Measurements from ENCODE around the gene SPATA2L.

Gene SPATA2L, protein sequence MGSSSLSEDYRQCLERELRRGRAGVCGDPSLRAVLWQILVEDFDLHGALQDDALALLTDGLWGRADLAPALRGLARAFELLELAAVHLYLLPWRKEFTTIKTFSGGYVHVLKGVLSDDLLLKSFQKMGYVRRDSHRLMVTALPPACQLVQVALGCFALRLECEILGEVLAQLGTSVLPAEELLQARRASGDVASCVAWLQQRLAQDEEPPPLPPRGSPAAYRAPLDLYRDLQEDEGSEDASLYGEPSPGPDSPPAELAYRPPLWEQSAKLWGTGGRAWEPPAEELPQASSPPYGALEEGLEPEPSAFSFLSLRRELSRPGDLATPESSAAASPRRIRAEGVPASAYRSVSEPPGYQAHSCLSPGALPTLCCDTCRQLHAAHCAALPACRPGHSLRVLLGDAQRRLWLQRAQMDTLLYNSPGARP

DNA sequence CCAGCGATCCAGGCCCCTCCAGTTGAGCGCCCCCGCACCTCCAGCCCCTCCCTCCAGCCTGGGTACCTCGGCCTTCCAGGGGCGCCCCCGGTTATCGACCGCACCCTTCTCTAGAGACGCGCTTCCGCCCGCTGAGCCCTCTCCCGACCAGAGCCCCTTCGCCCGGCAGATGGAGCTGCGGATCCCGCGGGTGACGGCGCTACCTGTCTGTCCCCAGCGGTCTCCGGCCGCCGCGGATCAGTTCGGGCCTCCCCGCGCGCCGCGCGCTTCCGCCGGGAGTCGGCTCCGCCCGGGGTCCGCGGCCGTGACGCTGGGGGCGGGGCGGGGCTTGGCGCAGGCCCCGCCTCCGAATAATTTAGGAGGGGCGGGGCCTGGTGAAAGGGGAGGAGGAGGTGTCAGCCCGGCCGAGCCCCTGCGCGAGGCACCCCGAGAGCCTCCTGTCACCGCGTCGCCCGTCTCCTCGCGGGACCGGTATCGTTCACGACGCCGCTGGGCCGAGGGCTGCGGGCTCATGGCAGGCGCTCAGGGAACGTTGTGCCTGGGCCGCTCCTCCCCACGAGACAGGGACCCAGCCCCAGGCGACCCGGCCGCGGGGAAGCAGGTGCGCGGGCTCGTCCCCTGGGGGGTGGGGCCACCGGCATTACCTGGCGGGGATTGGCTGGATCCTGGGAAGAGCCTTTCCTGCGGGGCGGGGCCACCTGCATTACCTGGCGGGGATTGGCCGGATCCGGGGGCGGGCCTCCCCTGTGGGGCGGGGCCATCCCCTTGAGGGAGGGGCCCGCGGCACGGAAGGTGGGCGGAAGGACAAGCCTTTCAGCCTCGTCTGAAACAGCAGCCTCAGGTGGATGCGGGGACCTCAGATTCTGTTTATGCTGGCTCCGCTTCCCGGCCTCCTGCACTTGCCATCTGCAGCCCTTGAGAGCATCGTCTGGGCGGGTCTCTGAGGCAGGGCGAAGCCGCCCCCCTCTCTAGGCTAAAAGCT, at the start of gene SPATA2L:
SPATA2L (minus strand) TSS at position 281 of the 982 bp plus-strand sequence. CDS start 473 bp downstream, outside the sequence.
- DNase-seq, result peak; percentile 97

DNA sequence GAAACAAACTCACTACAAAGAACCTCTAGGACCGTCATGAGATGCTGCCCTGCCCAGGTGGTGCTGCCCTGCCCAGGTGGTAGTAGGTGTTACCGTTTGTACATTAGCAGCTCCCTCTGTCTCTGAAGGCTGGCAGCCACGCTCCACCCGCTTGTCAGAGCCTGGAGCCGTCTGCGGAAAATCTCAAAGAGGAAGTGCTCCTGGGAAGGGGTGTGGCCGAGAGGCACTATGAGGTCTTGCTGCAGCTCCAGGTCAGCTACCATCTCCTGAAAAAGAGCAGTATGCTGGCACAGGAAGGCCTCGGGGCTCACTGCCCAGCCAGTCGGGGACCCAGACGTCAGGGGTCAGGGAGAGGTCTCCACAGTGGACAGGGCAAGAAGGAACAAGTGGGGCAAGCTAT, 48.1 kb upstream of the SPATA2L start:
- DNase-seq, result no peak

DNA sequence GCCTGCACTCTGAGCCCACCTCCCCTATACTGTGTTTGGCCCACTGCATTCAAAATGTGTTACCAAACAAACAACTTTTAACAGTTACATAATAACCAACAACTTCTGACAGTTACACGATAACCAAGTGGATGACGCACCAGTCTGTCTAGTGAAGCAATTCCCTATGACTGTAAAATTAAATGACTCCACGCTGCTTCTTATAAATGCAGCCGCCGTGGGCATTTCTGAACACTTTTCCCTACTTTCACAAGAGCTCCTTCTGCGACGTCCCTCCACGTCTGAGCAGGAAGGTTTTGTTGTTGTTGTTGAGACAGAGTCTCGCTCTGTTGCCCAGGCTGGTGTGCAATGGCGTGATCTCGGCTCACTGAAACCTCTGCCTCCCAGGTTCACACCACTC, 47.4 kb upstream of the SPATA2L start:
- no peak for DNase-seq

DNA sequence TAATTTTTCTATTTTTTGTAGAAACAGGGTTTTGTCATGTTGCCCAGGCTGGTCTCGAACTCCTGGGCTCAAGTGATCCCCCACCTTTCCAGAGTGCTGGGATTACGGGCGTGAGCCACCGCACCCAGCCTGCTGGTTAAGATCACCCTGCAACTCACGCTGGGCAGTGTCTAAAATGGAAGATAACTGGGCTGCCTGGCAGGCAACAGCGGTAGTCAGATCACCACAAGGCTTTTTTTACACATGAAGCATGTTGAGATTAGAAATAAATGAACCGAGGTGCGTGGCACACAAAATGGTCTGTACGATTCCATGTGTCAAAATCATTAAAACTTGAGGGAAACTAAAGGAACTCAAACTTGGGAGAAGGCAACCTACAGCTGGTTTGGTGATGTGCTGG, 46.6 kb upstream of the SPATA2L start:
- no peak for DNase-seq

DNA sequence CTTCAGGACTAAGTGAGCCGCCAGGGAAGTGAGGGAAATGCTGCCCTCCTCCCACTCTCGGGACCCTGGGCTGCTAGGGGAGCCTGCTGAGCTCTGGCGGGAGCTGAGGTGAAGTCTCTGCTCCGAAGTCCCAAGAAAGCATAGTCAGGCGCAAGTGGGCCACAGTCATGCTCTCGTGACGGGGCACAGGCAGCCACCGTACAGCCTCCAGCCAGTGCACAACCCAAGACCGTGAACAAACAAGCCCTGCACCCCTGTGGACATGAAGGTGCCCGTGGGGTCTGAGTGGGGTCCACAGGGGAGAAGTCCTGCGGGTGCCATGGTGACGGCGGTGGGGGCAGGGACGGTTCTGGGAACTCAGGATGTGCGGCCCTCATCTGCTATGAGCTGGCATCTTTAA, 44.5 kb upstream of the SPATA2L start:
- no peak for DNase-seq

DNA sequence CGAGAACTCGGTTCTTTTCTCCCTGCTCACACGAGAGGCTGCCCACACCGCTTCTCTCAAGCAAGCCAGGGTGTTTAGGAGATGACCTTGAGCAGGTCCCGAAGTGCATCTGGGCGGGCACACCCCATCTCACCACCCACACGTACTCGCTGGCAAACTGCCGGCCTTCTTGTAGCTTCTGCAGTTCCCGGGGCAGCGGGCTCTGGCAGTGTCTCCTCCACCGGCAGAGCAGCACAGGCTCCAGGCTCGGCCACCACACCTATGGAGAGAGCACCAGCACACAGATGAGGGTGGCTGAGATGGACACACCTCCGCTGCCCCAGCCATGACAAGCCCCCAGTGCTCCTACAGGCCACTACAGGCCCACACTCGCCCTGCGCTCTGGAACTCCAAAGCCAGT, 43.3 kb upstream of the SPATA2L start:
- DNase-seq, result no peak

DNA sequence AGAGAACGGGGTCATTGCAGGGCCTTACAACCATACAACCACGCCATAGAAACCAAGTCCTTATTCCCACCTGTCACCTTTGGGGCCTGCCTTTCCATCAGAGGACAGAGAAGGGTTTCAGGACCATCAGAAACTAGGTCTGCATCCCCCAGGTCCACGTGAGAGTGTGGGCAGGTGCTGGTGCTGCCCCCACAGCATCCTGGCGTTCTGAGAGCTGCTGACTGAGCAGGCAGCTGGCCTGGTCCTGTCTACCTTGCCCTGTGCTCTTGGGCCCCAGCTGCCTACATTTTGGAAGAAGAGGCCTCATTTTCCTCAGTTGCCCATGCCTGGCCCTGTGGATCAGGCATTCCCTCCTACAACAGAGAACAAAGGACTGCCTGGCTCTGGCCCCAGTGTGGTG, 41.4 kb upstream of the SPATA2L start:
- no peak for DNase-seq

DNA sequence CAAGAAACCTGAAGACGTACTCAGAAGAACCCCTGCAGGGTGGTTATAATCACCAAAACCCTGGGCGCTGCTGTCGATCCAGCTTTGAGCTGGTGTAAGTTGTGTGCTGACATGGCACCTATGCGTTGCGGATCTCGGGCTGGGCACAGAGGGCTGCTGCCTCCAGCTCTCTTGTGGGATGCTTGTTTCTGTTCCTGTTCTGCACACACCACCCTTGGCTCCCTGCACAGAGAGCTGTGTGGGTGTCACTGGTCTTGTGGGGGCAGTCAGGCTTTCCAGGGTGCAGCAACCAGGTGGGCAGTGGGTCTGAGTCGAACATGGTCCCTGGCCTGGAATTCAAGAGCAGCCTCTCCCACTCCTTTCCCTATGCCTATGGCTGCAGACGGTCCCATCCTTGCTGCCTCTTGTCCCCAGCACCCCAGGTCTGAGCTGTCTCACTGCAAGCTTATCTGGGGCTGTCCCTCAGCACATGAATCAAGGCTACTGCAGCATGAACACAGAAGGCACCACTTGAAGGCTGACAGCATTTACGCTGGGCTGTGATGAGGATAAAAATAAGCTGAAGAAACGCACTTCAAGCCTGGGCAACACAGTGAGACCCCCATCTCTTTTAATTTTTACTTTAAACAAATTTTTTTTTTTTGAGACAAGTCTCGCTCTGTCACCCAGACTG, 40.0 kb upstream of the SPATA2L start:
- DNase-seq, result no peak

DNA sequence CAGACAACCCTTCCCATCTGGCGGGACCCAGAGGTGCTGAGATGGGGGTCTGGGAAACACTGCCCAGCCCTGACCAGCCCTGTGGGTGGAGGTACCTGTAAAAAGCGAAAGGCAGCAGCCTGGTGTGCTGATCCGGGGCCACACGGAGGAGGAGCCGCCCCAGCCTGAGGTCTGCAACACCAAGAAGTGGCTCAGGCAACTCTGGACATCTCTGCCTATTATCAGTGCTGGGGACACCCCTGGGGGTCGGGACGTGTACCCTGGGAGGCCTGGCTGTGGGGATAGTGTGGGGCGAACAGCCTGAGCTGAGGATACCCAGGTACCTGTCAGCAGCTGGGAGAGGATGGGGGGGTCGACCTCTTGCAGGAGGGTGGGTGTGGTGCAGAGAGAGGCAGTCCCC, 37.9 kb upstream of the SPATA2L start:
- no peak for DNase-seq

DNA sequence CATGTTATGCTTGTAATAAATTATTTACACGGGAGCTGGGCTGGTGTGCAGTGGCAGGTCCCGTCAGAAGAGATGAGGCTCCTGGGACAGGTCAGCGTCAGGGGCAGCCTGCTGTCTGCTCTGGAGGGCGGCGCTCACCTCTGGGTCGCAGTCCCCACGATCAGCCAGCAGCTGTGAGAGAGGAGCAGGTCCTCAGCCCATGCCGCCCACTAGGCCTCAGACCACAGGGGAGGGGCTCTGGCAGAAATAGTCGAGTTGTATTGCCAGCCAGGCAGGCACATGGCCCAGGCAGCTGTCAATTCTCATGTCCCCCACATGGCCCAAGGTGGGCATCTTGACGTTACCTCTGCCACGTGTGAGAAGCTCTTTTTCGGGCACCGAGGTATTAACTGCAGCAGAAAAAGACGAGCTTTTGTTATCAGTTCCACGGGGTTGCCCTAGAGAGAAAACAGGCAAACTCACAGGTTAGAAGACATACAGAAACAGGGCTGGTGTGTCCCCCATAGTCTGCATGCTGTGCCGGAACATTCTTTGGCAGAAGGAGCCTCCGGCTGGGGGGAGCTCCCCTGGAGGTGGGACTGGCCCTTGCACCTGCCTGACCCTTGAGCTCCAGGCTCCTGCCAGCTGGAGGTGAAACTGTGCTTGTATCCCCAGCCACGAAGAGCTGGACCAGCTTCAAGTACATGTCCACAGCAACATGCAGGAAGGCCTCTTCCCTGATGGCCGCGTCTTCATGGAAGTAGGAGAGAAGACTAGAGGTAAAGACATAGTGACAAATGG, 37.2 kb upstream of the SPATA2L start:
- DNase-seq, result no peak

DNA sequence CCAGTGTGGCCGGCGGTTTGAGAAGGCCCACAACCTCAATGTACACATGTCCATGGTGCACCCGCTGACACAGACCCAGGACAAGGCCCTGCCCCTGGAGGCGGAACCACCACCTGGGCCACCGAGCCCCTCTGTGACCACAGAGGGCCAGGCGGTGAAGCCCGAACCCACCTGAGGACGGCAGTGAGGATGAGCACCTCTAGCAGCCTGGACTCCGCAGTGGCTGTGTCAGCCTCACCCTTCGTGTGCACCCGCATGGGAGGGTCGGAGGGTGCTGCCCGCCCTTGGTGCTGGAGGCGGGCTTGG, 36.5 kb upstream of the SPATA2L start:
- no peak for DNase-seq

DNA sequence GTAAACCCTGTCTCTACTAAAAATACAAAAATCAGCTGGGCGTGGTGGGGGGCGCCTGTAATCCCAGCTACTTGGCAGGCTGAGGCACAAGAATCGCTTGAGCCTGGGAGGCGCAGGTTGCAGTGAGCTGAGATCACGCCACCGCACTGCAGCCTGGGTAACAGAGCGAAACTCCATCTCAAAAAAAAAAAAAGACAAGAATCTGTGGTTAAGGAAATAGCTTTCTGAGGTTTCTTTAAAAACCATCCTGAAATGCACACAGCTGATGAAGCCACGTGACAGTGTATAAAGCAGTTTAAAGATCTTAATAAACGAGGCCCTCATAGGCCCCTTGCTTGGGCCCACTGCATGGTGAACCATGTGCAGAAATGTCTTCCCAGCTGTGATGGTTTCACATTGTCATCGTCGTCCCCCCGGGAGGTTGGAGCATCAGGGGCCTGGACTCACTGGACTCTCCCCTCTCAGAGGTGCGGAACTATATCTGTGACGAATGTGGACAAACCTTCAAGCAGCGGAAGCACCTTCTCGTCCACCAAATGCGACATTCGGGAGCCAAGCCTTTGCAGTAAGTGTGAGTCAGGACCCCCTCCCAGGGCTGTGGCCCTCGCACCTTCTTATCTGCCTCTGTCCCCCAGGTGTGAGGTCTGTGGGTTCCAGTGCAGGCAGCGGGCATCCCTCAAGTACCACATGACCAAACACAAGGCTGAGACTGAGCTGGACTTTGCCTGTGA, 36.0 kb upstream of the SPATA2L start:
- DNase-seq, result peak; percentile 42

DNA sequence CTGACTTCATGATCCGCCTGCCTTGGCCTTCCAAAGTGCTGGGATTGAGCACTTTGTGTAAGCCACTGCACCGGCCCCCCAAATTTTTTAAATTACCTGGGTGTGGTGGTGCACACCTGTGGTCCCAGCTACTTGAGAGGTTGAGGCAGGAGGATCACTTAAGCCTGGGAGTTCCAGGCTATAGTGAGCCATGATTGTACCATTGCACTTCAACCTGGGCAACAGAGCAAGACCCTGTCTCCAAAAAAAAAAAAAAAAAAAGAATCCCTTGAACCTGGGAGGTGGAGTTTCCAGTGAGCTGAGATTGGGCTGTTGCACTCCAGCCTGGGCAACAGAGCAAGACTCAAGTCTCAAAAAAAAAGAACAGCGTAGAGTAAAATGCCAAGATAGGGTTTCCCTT, 35.0 kb upstream of the SPATA2L start:
- no peak for DNase-seq

DNA sequence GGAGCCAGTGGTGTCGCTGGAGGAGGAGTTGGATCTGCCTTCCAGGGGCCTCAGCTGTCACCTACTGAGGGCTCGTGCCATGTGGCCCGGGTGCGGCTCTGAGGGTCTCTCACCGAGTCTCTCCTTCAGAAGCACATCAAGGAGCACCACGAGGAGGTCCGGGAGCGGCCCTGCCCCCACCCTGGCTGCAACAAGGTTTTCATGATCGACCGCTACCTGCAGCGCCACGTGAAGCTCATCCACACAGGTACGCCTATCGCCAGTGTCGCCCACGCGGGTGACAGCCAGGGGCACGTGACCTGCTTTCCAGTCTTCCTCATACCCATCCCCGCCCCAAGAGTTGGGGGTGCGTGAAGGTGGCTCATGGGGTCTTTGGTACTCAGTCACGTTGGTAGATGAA, 32.3 kb upstream of the SPATA2L start:
- no peak for DNase-seq

DNA sequence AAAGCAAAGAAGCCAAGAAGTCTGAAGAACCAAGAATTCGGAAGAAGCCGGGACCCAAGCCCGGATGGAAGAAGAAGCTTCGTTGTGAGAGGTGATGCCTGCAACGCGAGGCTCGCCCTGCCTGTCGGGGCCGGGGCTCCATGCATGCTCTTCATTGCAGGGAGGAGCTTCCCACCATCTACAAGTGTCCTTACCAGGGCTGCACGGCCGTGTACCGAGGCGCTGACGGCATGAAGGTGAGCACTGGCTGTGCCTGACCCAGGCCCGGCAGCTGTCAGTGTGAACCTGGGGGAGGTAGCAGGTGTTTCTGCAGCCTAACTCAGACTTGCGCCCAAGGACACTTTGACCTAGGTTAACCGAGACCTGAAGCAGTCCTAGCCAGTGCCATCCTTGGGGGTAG, 31.8 kb upstream of the SPATA2L start:
- DNase-seq, result no peak

DNA sequence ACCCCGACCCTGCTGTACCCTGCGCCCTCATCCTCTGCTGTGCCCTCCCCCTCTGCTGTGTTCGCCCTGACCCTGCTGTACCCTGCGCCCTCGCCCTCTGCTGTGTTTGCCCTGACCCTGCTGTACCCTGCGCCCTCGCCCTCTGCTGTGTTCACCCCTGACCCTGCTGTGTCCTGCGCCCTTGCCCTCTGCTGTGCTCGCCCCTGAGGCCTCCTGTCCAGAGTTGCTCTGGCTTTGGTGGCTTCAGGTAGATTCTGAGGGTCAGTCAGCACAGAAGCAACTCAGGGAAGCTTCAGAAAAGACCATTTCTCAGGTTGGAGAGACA, 31.4 kb upstream of the SPATA2L start:
- DNase-seq, result no peak

DNA sequence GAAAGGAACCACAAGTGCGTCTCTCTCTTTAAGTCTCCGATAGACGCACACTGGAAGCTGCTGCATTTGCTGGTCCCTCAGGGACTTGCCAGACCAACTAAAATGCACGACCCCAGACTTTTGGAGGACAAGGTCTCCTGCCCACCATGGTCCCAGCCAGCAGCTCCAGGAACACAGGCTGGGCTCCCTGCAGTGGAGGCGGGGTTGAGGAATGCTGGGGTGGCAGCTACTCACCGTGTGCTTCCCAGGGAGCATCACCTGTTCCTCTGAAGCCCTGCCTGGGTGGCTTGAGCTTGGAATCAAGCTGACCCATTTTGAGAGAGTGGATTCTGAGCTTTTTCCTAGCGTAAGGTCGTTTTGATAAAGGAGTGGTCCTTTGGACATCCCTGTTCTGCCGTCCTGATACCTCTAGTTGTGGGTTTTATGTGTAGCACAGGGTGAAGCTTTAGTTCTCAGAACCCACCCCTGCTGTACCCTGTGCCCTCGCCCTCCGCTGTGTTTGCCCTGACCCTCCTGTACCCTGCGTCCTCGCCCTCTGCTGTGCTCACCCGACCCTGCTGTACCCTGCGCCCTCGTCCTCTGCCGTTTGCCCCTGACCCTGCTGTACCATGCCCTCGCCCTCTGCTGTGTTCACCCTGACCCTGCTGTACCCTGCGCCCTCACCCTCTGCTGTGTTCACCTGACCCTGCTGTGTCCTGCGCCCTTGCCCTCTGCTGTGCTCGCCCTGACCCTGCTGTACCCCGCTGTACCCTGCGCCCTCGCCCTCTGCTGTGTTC, 30.8 kb upstream of the SPATA2L start:
- DNase-seq, result no peak

DNA sequence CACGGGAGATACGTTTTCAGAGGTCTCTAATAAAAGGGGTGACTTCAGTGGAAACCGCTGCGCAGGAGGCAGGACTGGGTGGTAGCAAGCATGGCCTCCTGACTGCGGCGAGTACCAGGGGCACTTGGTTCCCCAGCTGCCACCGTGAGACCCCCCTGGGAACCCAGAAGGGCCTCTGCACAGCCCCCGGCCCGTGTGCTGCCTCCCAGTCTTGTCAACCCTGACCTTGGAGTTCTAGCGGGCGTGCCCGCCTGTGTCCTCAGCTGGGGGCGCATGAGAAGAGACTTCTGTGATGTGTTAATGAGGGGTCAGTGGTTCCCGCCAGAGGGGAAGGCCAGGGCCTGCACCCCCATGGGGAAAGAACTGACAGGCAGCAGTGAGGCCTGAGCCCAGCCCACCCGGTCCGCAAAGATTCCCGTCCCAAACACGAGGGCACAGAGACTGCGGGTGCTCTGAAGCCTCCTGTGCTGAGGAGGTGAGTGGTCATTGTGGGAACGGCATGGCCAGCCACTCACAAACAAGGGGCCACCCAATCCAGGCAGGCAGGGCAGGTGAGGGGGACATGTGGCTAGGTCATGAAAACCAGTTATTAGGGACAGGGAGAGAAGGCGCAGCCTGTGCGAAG, 29.2 kb upstream of the SPATA2L start:
- DNase-seq, result no peak

DNA sequence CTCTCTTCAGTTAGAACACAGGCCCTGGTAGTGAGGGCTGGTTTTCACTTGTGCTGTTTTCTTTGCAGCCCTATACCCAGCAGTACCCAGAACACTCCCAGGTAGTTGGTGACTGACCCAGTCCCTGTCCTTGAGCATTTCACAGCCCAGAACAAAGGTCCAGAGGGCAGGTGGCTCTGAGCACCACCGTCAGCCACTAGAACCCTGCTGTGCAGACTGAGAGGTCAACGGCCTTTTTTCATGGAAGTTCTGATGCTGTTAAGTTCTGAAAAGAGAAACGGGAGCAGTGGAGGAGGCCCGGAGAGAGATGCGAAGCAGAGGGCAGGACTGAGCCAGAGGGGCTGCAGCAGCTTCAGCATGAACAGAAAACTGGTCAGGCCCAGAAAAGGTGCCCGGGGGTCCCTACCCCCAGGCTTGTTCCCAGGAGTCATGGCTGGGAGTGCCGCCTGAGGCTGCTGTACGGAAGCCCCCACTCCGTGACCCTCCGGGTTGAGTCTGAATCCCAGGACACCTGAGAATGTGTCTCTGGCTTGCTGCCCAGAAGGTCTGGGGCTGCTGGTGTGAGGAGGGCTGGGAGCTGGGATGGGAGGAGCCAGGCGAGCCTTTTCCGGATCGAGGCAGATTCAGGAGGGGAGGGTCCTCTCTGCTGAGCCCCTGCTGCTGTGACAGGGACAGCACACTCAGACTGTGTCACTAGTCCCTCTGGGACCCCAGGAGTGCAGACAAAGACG, 28.5 kb upstream of the SPATA2L start:
- DNase-seq, result no peak

DNA sequence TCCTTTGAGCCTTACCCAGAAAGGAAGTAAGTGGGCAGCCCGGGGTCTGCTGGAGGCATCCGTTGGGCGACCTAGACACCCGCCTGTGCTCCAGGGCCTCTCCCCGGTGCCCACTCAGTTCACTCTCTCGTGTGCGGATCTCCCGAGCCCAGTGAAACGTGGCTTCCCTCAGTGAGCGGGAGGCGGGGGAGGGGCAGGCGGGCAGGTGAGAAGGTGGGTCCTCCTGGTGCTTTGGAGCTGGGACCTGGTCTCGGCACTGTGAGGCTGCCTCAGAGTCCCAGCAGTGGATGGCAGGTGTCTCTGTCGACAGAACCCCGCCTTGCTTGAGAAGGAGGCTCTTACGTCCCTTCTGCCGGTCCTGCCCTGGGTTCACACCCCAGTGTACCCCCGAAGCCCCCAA, 27.8 kb upstream of the SPATA2L start:
- DNase-seq, result no peak
